ENCODE results near the gene IGSF11.
A peak's percentile ranks its signal among the peaks of the same experiment; 100 is the strongest.
"Not testable (repeated sequence)": the region's sequence is repeated elsewhere in the genome, so short reads cannot be mapped to it uniquely, and the experiment has no call there.

Gene IGSF11

GRCh38 chr3:119034256-119035013, at the start of gene IGSF11:
Gene IGSF11, minus strand, starts transcription at chr3:119034846. Its CDS starts 264 bp downstream, at chr3:119034582.
- Mint-ChIP-seq H3K36me3 (no peaks in the 10 kb centered on the region), H3K27ac (no peak within 1 kb of the TSS), H3K9me3 (no peaks in the 10 kb centered on the region), H3K27me3 (peaks cover 52% of the 10 kb centered on the region), H3K4me1 (peaks cover 11% of the 10 kb centered on the region), H3K4me3 (peak within 1 kb of the TSS; percentile 82)
- CTCF ChIA-PET, result interaction anchor here (0.6 to 6.5 kb wide), 39 partner anchors 9 to 646 kb away, joined by 3 to 348 read pairs (median 4); partner anchors contain the start of gene B4GALT4
- peak; percentile 77 for DNase-seq

- no peaks in the 10 kb centered on the region for H3K36me3 Mint-ChIP-seq
- H3K27me3 Mint-ChIP-seq, result no peaks in the 10 kb centered on the region
- H3K27ac Mint-ChIP-seq, result no peak overlapping the region
- H3K4me3 Mint-ChIP-seq, result no peak overlapping the region
- peaks cover 2% of the 10 kb centered on the region for H3K9me3 Mint-ChIP-seq
- no peaks in the 10 kb centered on the region for H3K4me1 Mint-ChIP-seq
- DNase-seq, result no peak
- CTCF ChIA-PET, result no interaction called here
Measured at GRCh38 chr3:119080364-119080763, 45.7 kb upstream of the IGSF11 start.

- Mint-ChIP-seq H3K4me3 (no peak overlapping the region), H3K4me1 (no peaks in the 10 kb centered on the region), H3K36me3 (no peaks in the 10 kb centered on the region), H3K9me3 (peaks cover 7% of the 10 kb centered on the region), H3K27ac (no peak overlapping the region), H3K27me3 (no peaks in the 10 kb centered on the region)
- DNase-seq, result no peak
- CTCF ChIA-PET, result no interaction called here
Measured at GRCh38 chr3:119073258-119074001, 38.8 kb upstream of the IGSF11 start.

GRCh38 chr3:119072451-119072850, 37.8 kb upstream of the IGSF11 start:
- not testable (repeated sequence) for H3K4me1 Mint-ChIP-seq, H3K27me3 Mint-ChIP-seq, H3K27ac Mint-ChIP-seq, H3K36me3 Mint-ChIP-seq, DNase-seq, H3K4me3 Mint-ChIP-seq, H3K9me3 Mint-ChIP-seq
- CTCF ChIA-PET, result interaction anchor here (2.3 kb wide), 1 partner anchor 189 kb away, joined by 8 read pairs; no protein-coding TSS in a partner anchor

- no peak for DNase-seq
- CTCF ChIA-PET, result no interaction called here
- Mint-ChIP-seq H3K36me3 (no peaks in the 10 kb centered on the region), H3K4me1 (no peaks in the 10 kb centered on the region), H3K27me3 (no peaks in the 10 kb centered on the region), H3K27ac (no peak overlapping the region), H3K9me3 (peaks cover 5% of the 10 kb centered on the region), H3K4me3 (no peak overlapping the region)
Measured at GRCh38 chr3:119069725-119070124, 35.1 kb upstream of the IGSF11 start.

GRCh38 chr3:119063471-119063870, 28.8 kb upstream of the IGSF11 start:
- H3K27me3 Mint-ChIP-seq, result peaks cover 3% of the 10 kb centered on the region
- no peaks in the 10 kb centered on the region for H3K9me3 Mint-ChIP-seq
- DNase-seq, result no peak
- no peaks in the 10 kb centered on the region for H3K4me1 Mint-ChIP-seq
- H3K27ac Mint-ChIP-seq, result no peak overlapping the region
- no peaks in the 10 kb centered on the region for H3K36me3 Mint-ChIP-seq
- CTCF ChIA-PET, result no interaction called here
- no peak overlapping the region for H3K4me3 Mint-ChIP-seq

- Mint-ChIP-seq H3K4me3 (no peak overlapping the region), H3K27ac (no peak overlapping the region), H3K9me3 (no peaks in the 10 kb centered on the region), H3K4me1 (no peaks in the 10 kb centered on the region), H3K36me3 (no peaks in the 10 kb centered on the region), H3K27me3 (peaks cover 3% of the 10 kb centered on the region)
- CTCF ChIA-PET, result no interaction called here
- DNase-seq, result no peak
Measured at GRCh38 chr3:119062892-119063291, 28.2 kb upstream of the IGSF11 start.

- H3K9me3 Mint-ChIP-seq, result peaks cover 2% of the 10 kb centered on the region
- H3K27me3 Mint-ChIP-seq, result peaks cover 15% of the 10 kb centered on the region
- CTCF ChIA-PET, result interaction anchor here (2.6 kb wide), 1 partner anchor 10 kb away, joined by 16 read pairs; the partner anchor contains the start of gene IGSF11
- no peak for DNase-seq
- H3K4me1 Mint-ChIP-seq, result no peaks in the 10 kb centered on the region
- no peak overlapping the region for H3K4me3 Mint-ChIP-seq
- H3K36me3 Mint-ChIP-seq, result no peaks in the 10 kb centered on the region
- H3K27ac Mint-ChIP-seq, result no peak overlapping the region
Measured at GRCh38 chr3:119044593-119044992, 9.9 kb upstream of the IGSF11 start.

GRCh38 chr3:119042162-119042561, 7.5 kb upstream of the IGSF11 start:
- H3K27ac Mint-ChIP-seq, result no peak overlapping the region
- no peaks in the 10 kb centered on the region for H3K4me1 Mint-ChIP-seq
- H3K27me3 Mint-ChIP-seq, result peaks cover 23% of the 10 kb centered on the region
- CTCF ChIA-PET, result interaction anchor here (1.8 to 2.3 kb wide), 3 partner anchors 156 to 160 kb away, joined by 4 to 9 read pairs (median 8); no protein-coding TSS in a partner anchor
- no peak for DNase-seq
- no peak overlapping the region for H3K4me3 Mint-ChIP-seq
- H3K36me3 Mint-ChIP-seq, result no peaks in the 10 kb centered on the region
- H3K9me3 Mint-ChIP-seq, result peaks cover 2% of the 10 kb centered on the region

- H3K4me3 Mint-ChIP-seq, result peak overlapping the region; percentile 82
Measured at GRCh38 chr3:119035014-119035346, 334 bp upstream of the IGSF11 start.

GRCh38 chr3:119033393-119034255, 1.0 kb downstream of the IGSF11 start:
- no peak for DNase-seq
- Mint-ChIP-seq H3K4me1 (peaks cover 11% of the 10 kb centered on the region), H3K27ac (no peak overlapping the region), H3K9me3 (no peaks in the 10 kb centered on the region), H3K27me3 (peaks cover 48% of the 10 kb centered on the region), H3K4me3 (peak overlapping the region; percentile 82), H3K36me3 (no peaks in the 10 kb centered on the region)
- CTCF ChIA-PET, result interaction anchor here (0.6 to 6.5 kb wide), 24 partner anchors 9 to 647 kb away, joined by 3 to 348 read pairs (median 5); partner anchors contain the start of gene B4GALT4

More at GRCh38 chr3:119035014-119035346, 334 bp upstream of the IGSF11 start:
- DNase-seq, result no peak
- Mint-ChIP-seq H3K9me3 (no peaks in the 10 kb centered on the region), H3K27ac (no peak overlapping the region), H3K27me3 (peaks cover 57% of the 10 kb centered on the region), H3K36me3 (no peaks in the 10 kb centered on the region), H3K4me1 (peaks cover 11% of the 10 kb centered on the region)
- CTCF ChIA-PET, result interaction anchor here (0.7 to 6.5 kb wide), 34 partner anchors 9 to 646 kb away, joined by 3 to 348 read pairs (median 4); partner anchors contain the start of gene B4GALT4

GRCh38 chr3:119025171-119025795, 9.4 kb downstream of the IGSF11 start:
- CTCF ChIA-PET, result interaction anchor here (1.9 to 2.4 kb wide), 2 partner anchors 9 to 143 kb away, joined by 8 to 11 read pairs; partner anchors contain the start of gene IGSF11
- Mint-ChIP-seq H3K36me3 (no peaks in the 10 kb centered on the region), H3K4me3 (no peak overlapping the region), H3K27me3 (no peaks in the 10 kb centered on the region), H3K4me1 (peaks cover under 1% of the 10 kb centered on the region), H3K9me3 (no peaks in the 10 kb centered on the region), H3K27ac (no peak overlapping the region)
- no peak for DNase-seq

GRCh38 chr3:119019767-119020518, 14.7 kb downstream of the IGSF11 start:
- Mint-ChIP-seq H3K4me1 (peaks cover 2% of the 10 kb centered on the region), H3K27ac (no peak overlapping the region), H3K9me3 (no peaks in the 10 kb centered on the region), H3K4me3 (no peak overlapping the region), H3K36me3 (no peaks in the 10 kb centered on the region), H3K27me3 (peaks cover 3% of the 10 kb centered on the region)
- CTCF ChIA-PET, result interaction anchor here (0.5 to 1.2 kb wide), 3 partner anchors 9 to 136 kb away, joined by 3 to 5 read pairs (median 3); no protein-coding TSS in a partner anchor
- DNase-seq, result no peak
